GM19463 (cell line): Measurements from ENCODE around the gene TMEM52.
"Not testable (repeated sequence)": the region's sequence is repeated elsewhere in the genome, so short reads cannot be mapped to it uniquely, and the experiment has no call there.

ENCODE experiments used
- ATAC-seq: cut with Tn5 transposase; IDR thresholded peaks from one replicate; pipeline ENCODE4 v1.9.1; 2021; ENCODE audit warnings: mild to moderate bottlenecking, moderate library complexity; ENCODE audit not compliant: unreplicated experiment

Gene TMEM52

DNA sequence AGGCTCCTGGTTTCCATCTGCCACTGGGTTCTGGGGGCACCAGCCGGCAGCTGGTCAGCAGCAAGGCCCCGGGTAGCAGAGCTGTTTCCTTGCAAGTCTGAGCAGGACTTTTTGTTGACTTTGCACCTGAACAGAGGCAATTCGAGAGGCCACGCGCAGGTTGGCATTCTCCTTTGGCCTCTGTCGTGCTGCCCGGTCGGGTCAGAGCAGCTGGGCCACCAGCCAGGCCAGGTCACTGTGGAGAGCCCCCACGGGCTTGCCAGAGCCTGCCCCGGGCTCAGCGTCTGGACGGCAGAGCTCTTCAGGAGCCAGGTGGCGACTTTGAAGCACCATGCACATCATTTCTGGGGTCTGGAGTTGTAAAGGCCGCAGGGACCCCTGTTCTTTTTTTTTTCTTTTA is 28.4 kb upstream of the TMEM52 start:
- ATAC-seq = no peak

DNA sequence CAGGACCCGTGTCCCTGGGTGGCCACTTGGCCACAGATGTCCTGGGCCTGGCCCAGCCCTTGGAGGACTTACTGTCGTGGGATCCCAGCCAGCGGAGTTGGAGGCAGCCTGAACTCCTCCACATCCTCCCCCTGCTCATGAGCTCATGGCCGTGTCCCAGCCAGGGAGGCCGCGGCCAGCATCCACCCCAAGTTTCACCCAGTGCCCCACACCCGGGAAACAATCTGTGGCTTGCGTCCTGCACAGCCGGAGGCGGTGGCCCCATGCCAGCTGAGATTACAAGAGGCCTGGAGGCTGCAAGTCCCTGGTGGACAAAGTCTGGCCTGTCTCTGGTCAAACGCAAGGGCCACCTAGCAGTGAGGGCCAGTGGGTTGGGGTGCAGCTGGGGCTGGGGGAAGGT is 27.5 kb upstream of the TMEM52 start:
- ATAC-seq = no peak

DNA sequence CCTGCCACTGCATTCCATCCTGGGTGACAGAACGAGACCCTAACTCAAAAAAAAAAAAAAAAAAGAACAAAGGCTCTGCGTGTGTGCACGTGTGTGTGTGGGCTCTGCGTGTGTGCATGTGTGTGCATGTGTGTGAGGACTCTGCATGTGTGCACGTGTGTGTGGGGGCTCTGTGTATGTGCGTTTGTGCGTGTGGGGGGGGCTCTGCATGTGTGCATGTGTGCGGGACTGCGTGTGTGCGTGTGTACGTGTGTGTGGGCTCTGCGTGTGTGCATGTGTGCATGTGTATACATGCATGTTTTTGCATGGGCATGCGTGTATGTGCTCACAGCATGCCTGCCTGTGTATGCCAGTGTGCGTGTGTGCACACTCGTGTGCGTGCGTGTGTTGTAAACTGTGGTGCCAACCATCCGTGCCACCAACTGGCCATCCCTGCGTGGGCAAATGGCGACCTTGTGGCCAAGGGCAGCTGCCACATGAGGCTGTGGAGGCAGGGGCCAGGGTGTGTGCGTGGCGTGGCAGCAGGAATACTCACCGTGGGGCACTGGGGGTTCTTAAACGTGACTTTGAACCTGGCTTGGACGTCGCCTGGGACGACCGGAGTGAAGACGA is 26.8 kb upstream of the TMEM52 start:
- ATAC-seq = no peak

DNA sequence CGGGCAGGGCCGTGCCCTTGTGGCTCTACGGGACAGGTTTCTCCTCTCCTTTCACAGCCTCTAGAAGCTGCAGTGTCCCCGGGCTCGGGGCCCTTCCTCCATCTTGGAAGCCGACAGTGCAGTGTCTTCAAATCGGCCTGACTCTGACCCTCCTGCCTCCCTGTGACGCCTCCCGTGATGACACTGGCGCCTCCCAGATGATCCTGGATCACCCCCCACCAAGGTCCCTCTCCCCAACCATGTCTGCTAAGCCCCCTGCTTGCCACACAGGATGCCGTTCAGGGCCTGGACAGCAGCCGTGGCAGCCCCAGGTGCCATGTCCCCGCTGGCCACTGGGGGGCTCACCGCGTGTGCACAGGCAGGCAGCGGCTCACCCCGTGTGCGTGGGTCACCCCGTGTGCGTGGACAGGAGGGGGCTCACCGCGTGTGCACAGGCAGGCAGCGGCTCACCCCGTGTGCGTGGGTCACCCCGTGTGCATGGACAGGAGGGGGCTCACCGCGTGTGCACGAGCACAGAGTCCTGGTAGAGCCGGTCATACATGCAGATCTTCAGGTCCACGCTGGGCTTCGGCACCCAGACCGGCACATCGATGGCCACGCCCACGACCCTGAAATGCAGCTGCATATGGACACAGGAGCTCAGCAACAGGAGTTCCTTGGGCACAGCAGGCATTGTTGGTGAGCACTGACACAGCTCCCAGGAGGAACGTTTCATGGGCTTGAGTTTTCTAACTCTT is 24.9 kb upstream of the TMEM52 start:
- no peak for ATAC-seq

DNA sequence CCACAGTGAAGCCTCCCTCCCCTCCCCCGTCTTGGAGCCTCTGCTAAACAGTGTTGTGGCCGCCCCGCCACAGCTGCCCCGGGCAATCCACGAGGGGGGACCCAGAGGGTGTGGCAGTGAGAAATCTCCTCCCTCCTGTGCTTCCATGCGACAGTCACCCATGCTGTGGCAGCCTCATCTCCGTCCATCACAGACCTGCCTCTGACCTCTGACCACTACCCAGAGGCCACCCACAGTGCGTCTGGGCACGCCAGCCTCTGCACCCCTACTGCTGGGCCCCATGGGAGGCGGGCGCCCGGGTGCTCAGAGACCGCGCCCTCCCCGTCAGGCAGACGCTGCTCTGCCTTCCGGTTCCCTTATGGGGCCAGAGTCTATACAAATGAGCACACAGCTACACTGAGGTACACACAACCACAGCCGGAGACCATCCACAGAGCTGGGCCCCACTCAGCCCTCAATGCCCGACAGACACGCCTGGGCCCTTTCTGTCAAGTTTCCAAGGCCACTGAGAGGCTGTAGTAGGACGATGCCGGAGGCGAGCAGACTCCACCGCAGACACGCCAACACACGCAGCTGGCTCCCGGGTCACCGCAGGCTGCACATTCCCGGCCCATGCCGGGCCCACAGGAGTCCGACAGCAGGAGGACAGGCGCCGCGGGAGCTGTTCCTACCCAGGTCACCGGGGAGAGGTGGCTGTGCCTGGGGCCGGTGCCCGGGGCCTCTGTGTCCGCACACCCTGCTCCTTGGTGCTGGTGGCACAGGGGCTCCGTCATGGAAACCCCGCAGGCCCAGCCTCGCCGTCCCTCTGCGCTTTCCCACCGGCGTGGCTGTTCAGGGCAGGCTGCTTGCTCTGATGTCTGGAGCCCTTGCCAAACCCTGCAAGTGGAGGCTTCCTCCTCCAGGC is 23.9 kb upstream of the TMEM52 start:
- ATAC-seq = no peak

DNA sequence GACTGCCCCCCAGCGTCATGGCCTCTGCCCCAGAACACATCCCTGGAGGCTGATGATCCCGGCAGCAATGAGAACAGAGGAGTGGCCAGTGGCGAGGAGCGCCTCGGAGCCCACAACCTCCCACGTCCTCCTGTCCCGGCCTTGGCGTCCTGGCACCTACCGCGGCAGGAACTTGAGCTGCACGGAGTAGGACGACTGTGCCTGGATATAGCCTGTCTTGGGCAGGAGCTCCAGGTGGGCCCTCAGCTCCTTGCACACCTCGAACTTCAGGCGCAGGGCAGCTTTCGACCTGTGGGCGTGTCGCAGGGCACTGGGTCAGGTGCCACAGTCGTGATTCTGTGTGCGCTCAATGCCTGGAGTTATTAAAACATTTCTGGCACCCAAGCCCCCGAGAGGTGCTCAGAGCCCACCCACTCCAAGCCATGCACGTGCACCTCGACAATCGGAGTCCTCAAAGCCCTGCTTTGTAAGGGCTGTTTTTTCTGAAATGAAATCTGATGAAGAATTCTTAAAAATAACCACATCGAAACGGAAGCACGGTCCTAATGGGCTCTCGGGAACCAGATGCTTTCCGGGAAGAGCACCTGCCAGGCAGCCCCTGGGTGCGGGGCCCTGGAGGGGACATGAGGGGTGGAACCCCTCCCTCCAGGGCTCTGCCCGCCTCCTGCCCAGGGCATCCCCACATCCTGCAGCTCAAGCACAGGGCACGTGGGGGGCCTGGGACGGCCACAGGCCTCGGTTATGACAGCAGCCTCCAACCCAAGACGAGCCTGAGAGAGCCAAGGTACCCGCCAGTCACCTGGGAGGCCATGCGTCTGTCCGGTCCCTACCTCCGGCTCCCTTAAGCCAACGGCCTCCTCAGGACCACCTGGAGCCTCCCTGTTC is 23.0 kb upstream of the TMEM52 start:
- ATAC-seq = no peak

DNA sequence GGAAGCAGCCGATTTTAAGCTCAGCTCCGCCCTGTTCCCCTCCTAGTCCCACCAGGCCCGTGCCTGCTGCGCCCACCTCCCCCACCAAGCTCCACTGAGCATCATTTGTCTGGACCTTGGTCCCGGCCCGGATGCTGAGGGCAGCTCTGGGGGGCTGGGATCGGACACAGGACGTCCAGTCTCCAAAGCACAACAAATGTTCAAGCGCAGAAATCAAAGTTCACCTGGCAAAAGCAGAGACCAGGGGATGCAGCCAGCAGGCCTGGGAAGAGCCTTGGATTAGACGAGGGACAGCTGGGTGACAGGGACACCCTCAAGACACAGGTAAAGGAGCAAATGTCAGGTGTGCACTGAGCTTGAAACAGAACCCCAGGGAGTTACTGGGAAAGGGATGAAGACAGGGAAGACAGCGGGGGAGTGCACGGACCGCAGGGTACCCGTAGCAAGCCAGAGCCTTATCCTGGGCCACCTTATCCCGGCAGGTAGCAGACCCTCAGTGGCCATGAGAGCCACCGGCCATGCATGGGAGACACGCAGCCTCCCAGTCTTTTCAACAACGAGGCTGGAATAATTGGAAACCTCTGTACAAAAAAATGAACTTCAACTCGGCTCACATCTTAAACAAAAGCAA is 22.2 kb upstream of the TMEM52 start:
- ATAC-seq = no peak

DNA sequence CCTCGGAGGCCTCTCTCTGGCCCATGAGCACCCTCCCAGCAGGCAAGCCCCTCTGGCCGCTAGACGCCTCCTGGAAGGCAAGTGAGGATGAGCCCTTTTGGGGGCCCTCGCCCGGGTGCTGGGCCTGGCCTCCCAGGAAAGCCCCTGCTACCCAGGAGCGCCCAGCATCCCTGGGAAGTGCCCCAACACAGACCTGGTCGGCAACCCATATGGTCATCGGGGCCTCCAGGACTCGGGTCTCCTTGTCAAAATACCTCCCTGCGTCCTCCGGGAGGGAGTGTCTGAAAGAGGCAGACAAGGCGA is 21.0 kb upstream of the TMEM52 start:
- ATAC-seq = no peak

DNA sequence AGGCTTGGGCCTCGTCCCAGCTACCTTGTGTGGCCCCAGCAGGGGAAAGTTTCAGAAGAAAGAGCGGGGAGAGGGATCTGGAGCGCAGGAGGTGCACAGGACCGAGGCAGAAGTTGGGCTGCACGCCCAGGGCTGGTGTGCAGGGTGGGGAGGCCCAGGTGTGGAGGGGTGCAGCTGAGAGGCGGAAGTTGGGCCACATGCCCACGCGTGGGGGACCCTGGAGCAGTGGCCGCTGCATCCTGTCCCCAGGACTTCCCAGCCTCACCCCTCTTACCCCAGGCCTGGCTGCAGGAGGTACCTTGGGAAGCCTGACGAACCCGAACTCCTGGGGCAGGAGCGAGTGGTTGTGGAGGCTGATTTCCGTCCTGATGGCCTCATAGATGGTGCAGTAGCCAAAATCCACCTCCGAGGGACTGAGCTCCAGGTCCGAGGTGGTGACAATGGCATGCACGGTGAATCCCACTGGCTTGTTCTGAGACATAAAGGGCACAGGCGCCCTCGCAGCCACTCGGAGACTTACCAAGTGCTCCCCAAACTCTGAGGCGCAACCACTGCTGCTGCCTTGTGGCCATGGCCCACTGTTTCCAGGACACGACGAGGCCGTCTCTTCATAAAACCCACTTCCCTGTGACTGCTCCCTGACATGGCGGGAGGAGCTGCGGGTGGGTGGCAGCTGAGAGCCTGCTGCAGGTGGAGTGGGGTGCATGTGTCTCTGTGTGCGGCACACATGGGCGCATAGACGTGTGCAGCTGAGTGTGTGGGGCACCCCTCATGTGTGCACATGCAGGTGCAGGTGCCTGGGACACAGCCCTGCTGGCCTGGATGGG is 20.4 kb upstream of the TMEM52 start:
- ATAC-seq = no peak

DNA sequence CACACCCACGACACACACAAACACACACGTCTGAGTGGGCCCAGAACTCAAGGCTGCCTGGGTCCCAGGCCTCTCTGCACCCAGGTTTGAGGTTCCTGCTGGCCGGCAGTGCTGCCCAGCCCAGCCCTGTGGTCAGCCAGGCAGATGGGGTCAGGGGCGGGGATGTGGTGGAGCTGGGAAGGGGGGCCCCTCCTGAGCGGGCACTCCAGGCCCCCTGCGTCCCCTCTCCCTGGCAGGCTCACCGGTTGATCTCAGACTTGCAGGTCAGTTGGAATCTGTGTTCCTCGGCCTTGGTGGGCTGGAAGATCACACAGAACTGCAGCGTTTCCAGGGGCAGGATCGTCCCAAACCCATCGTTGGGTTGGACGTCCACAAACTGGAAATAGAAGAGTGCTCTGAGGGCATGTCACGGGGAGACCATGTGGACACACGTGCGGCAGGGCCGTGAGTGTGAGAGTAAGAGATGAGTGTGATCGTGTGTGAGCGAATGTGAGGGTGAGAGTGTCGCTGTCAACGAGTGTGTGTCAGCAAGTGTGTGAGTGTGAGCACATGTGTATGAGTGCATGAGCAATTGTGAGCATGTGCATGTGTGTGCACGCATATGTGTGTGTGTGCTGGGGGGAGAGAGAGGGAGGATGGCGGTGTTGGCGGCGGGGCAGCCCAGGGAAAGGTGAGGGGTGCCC is 19.7 kb upstream of the TMEM52 start:
- no peak for ATAC-seq

DNA sequence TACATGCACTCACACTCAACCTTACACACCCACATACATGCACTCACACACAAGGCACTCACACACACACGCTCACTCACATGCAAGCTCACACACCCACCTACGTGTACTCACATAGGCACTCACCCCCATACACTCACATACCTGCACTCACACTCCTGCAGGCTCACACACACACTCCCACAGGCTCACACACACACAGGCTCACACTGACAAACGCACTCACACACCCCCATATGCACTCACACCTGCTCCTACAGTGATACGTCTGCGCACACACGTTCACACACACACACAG is 19.1 kb upstream of the TMEM52 start:
- no peak for ATAC-seq

DNA sequence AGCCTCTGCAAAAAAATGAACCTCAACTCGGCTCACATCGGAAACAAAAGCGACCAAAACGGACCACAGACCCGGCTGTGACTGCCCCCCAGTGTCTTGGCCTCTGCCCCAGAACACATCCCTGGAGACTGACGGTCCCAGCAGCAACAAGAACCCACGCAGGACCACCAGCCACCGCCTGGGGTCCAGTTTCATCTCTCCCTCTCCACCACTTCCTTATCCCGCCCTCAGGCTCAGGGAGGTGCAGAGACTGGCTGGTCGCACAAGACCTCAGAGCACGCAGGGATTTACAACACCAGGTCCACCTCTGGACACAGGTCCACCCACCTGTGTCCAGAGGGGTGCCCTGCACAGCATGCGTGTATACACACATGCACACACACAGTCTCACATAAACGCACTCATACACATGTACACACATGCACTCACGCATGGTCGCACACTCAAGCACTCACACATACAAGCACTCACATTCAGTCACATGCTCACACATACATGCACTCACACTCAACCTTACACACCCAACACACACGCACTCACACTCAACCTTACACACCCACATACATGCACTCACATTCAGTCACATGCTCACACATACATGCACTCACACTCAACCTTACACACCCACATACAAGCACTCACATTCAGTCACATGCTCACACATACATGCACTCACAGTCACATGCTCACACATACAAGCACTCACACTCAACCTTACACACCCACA is 18.6 kb upstream of the TMEM52 start:
- ATAC-seq = no peak

DNA sequence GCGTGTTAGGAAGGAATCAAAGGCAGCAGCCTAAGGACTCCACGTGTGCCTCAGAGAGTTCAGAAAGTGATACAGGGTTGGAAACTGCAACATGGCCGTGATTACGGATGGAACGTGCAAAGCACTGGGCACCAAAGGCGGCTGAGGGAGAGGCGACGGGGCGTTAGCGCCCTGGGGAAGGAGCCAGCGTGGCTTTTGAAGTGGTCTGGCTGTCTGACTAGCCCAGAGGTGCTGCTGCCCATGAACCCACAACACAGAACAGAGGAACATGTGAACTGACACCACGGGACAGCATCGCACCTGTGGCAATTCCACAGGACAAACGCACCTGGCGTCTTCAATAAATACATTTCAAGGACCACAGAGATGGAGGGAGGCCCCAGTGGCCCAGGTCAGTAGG is 18.0 kb upstream of the TMEM52 start:
- no peak for ATAC-seq

DNA sequence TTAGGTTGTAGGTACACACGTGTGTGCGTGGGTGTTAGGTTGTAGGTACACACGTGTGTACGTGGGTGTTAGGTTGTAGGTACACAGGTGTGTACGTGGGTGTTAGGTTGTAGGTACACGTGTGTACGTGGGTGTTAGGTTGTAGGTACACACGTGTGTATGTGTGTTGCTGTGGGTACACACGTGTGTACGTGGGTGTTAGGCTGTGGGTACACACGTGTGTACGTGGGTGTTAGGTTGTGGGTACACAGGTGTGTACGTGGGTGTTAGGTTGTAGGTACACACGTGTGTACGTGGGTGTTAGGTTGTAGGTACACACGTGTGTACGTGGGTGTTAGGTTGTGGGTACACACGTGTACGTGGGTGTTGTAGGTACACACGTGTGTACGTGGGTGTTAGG is 15.8 kb upstream of the TMEM52 start:
- not testable (repeated sequence) for ATAC-seq

DNA sequence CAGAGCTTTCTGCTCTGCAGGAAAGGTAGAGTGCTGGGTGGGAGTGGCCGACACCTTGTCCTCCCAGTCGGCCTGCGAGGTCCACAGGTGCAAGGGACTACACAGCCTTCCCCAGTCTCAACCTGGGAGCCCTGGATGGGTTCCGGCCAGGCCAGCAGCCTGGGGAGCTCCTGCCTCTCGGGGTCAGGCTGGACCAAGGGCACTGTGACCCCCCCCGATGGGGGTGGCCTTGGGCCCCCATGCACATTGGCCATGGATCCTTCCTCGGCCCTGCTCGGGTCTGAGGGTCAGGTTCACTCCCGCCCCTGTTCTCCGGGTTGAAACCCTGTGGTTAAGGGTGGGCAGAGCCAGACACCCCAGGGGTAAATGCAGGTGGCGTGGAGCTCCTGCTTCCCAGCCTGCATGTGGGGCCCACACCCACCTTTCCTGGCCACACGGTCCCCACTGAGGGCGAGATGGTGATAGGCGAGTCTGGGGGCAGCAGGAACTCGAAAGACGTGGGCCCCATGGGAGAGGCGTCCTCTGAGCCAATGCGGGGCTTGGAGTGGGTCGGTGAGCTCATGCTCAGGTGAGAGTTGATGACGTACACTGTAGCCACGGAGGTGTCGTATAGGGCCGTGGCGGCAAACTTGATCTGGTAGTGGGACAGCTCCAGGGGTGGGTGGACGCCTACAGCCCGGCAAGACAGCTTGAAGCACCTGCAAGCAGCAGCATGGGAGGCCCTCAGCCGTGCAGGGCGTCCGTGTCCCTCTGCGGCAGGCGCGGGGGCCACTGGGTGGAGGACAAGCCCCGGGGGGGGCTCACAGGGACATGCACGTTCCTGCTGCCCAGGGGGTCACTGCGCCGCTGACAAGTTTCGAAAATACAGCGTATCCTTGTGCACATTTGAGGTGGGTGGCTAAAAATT is 10.8 kb upstream of the TMEM52 start:
- no peak for ATAC-seq

DNA sequence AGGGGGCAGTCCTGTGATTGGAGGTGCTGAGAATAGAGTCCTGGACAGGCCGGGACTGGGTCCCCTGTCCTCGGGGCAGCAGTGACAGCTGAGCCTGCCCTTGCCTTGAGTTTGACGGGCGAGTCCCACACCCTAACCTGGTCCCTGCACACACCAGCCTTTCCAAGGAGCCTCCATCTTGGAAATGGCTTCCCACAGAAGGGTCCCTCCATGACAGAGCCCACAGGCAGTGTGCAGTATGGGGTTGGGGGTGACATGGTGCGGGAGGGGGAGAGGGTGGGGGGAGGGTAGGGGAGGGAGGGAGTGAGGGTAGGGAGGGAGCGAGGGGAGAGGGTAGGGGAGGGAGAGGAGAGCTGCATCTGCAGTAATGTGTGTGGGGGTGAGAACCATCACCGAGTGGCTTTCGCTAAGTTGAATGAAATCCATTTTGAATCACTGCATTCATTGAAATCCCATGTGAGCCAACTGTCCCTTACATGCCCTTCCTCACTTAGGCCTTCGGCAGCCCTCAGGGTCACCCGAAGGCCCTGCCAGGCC is 10.1 kb upstream of the TMEM52 start:
- ATAC-seq = no peak
